ENCODE data around the gene IL18RAP.
A peak's percentile ranks its signal among the peaks of the same experiment; 100 is the strongest.

The IL18RAP gene, protein sequence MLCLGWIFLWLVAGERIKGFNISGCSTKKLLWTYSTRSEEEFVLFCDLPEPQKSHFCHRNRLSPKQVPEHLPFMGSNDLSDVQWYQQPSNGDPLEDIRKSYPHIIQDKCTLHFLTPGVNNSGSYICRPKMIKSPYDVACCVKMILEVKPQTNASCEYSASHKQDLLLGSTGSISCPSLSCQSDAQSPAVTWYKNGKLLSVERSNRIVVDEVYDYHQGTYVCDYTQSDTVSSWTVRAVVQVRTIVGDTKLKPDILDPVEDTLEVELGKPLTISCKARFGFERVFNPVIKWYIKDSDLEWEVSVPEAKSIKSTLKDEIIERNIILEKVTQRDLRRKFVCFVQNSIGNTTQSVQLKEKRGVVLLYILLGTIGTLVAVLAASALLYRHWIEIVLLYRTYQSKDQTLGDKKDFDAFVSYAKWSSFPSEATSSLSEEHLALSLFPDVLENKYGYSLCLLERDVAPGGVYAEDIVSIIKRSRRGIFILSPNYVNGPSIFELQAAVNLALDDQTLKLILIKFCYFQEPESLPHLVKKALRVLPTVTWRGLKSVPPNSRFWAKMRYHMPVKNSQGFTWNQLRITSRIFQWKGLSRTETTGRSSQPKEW

DNA sequence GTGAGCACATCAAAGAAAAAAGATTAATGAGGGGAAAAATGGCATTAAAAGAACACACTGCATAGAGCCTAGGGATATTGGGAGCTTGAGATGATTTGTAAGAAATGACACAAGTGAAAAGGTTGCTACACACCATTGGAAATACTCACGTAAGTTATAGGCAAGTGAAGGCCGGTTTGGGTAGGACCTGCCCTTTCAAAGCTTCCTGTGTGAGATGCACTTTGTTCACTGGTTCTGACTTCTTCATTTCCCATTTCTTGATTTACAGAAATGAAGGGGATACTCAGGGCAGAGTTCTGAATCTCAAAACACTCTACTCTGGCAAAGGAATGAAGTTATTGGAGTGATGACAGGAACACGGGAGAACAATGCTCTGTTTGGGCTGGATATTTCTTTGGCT, at the start of gene IL18RAP:
TSS of gene IL18RAP (plus strand) at position 251 of the 400 bp plus-strand sequence. CDS start at position 369, 118 bp downstream.
- DNase-seq (ENCODE audit: low spot score), result no peak

DNA sequence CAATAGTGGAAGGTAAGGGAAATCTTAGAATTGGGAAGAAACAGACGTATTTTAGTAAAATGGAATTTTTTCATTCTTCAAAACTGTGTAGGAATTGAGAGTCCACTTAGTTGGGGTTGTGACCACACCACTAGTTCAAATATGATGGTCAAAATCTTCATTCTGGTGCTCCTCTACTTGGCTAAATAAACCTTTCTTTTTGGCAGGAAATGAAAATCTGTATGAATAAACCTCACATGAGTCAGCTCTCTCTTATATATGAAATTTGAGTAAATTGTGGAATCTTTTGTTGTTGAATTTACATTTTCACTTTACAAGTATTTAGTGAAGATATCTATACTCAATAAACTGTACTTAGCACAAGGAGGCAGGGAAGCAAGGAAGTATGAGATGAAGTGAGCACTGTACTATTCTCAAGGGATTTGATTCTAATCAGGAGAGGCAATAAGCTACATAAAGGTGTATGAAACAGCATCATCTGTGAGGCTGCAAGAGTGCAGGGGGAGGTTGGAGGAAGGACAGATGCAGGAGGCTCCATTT, 46.8 kb upstream of the IL18RAP start:
- DNase-seq (ENCODE audit: low spot score), result no peak

DNA sequence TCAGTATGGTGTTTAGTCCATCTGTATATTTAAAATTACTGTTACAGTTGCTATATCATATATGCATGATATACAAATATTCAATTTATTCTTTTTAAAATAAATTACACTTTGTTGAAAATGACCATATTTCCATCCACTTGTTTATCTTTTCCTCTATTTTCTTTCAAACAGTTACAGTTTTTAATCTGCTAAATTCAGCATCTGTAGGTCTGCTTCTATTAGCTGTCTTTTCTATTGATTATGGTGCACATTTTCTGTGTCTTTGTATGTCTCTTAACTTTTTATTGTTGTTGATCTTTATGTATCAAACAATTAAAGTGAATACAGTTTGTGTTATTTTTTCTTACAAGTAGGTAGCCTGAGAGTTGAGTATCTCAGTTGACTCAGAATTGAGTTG, 39.2 kb upstream of the IL18RAP start:
- DNase-seq (ENCODE audit: low spot score), result no peak

DNA sequence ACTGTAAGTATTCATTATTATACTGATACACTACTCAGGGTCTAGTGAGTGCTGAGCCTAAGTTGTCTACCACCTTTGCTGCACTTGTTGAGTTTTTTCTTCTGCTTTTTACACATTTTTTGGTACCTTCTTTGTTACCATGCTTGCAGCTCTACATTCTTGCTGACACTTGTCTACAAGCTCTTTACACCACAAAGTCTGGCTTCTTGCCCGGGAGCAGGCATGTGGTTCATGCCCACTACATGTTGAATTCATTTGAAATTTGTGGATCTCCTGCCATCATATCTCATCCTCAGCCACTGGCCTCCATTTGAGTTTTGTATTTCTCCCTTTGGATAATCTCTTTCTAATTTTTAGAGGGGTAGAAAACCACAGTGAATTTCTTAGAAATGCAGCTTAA, 37.4 kb upstream of the IL18RAP start:
- DNase-seq (ENCODE audit: low spot score), result no peak

DNA sequence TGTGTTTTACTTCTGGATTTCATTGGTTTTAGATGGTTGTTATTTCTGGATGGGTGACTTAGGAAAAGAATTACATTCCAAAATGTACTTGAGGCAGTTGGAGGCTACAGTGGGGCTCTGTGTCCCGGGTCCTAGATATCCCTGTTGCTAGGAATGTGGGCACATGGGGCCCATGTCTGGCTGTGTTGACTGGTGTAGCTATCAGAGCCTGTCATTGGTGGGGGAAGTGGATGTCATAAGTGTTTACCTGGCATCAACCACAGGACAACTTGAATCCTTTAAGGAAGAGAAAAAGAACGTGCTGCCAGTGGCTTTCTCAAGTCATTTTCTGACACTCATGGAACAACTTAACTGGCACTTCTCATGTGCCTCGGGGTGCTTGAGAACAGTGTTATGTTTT, 37.0 kb upstream of the IL18RAP start:
- no peak for DNase-seq (ENCODE audit: low spot score)

DNA sequence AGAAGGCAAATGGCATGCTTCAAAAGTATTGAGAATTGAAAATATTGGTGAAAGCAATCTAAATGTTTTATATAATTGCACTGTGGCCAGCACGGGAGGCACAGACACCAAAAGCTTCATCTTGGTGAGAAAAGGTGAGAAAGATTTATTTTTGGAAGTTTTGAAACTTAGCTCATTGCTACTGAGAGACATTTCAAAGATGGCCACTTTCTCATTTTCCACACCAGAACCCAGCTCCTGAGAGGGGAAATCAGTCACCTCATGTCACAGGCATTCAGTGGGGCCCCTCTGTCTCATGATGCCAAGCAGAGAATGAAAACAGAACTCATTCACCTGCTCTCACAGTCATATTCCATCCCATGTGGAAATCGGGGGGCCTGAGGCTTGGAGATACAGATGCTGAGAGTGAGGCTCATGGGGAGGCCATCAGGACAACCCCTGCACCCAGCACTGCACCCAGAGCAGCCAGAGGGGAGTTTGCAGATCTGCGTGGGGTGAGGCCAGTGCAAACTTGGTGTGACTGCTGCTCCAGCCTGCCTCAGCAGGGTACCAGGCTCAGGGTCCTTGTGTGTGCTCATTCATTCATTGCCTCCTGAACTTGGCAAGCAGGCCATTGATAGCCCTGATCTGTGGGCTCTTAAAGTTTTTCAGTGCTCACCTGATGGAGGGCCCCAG, 36.0 kb upstream of the IL18RAP start:
- no peak for DNase-seq (ENCODE audit: low spot score)

DNA sequence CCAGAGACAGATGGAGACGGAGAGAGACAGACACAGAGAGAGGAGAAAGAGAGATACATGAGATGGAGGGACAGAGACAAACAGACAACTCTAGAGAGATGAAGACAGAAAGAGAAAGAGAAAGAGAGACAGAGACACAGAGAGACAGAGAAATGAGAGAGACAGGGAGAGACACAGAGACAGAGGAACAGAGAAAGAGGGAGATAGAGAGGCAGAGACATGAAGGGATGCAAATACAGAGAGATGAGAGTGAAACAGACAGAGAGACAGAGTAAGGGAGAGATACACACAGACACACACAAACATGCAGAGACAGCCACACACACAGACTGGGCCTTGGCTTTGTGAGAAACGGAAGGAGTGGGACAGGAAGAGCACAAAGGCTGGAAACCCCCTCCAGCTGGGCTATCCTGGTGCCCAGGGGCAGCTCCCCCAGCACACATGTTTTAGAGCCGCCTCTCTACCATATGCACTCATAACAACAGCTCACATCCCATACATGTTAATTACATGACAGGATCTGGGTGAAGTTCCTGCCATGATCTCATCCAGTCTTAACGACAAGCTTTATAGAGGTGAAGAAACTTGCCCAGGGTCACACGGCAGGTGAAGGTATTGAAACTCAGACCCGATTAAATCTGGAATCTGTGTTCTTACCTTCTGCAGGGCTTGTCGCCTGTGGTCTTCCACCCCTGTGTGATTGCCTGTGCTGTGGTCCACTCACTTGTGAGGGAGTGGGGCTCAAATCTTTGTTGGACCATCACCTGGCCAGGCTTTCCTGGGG, 35.0 kb upstream of the IL18RAP start:
- DNase-seq (ENCODE audit: low spot score), result no peak

DNA sequence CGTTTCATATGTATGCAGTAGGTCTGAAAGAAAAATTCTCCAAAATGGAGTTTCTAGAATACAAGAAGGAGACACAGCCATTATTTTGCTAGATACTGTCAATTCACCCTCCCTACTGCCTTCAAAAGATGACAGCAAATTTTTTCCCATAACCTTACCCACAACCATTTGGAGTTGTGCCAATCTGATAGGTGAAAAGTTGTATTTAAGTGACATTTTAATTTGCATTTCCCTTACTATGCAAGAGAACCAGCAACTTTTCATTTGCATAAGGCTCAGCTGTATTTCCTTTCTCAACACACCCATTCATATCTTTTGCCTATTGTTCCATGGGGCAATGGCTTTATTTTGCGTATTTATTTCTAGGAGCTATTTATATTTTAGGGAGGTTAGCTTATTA, 31.4 kb upstream of the IL18RAP start:
- DNase-seq (ENCODE audit: low spot score), result no peak

DNA sequence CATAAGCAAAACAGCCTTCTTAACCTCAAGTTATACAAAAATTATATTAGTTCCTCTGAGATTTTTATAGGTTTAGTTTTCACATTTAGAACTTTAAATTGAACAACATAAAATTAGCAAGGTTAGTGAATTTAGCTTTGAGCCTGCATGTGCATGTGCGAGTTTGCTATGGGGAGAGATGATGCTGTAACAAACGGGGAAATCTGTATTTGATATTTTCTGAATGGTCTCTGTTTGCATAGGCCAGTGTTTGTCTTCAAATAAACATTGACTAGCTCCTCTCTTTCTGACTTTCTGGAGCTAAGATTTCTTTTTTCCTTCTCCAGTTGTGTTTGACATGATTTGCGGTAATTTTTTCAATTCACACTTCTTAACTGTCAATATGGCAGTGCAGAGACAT, 30.9 kb upstream of the IL18RAP start:
- no peak for DNase-seq (ENCODE audit: low spot score)

DNA sequence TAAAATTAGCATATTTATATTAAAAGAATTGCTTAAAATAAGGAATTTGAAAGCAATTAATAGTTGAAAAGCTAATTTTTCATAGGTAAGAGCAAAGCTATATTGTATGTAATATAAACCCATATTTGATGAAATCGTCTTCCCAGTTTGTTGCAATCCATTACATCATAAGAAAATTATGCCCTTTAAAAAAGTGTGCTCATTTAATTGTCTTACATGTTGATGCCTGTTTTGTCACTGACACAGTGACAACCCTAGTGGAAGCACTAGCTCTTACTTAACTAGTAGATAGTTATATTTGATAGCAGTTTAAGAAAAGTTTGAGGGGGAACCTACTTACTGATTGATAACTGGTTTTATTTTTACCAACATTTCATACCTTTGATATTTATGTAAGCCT, 30.0 kb upstream of the IL18RAP start:
- DNase-seq (ENCODE audit: low spot score), result no peak

DNA sequence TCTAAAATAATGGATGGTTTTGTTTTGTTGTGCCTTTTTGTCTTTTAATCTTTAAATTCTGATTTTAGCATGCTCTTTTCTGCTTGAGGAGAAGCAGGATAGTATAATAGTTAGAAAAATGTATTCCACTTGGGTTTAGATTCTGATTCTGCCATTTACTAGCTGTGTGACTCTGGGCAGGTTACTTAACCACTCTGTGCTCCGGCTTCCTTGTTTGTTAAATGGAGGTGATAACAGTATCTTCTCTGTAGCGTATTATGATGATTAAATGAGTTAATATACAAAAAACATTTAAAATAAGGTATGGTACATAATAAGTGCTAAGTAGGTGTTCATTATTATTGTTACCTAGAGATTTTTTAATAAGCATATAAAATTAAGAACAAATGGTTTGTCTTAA, 26.9 kb upstream of the IL18RAP start:
- DNase-seq (ENCODE audit: low spot score), result no peak

DNA sequence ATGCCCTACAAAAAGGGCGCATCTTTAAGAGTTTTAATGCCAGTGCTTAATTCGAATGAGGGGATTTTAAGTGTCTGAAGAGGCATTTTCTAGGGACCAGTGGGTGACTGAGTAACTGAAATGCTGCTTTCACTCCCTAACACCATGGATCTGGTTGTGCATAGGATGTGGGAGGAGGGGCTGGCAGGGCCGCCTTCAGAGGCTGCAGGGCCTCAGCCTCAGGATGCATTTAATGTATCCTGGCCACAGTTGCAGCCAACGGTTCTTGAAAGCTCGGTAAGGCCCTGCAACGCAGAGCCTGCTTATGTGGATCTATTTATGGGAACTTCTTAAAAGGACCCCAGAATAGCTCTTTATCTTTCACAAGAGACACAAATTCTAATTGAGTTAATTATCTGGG, 25.8 kb upstream of the IL18RAP start:
- DNase-seq (ENCODE audit: low spot score), result no peak

DNA sequence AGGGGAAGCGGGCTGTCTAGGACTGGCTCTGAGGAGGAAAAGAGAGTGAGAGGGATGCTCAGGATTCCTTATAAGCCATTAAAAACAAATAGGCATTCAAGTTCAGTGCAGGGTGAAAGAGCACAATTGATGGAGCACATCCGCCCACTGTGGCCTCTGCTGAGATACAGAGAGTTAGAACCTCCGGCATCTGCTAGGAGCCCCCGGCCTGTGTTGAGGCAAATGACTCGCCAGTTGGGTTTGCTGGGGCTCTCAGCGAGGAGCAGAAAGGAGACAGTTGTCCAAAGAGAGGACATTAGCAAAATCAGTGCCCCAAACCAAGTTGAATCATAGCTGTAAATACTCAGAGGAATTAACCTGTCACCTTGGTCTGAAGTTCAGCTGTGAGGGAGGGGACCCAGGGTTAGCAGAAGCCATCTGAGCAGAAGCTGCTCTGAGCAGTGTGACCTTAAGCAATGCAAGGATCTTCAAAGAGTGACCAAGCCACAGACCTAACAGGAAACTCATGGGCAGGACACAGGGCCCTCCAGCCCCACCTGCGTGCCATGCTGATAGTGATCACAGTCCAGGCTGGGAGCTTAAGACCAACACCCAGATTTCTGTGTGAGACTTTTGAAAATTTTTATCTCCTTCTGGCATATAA, 23.3 kb upstream of the IL18RAP start:
- peak; percentile 20 for DNase-seq (ENCODE audit: low spot score)

DNA sequence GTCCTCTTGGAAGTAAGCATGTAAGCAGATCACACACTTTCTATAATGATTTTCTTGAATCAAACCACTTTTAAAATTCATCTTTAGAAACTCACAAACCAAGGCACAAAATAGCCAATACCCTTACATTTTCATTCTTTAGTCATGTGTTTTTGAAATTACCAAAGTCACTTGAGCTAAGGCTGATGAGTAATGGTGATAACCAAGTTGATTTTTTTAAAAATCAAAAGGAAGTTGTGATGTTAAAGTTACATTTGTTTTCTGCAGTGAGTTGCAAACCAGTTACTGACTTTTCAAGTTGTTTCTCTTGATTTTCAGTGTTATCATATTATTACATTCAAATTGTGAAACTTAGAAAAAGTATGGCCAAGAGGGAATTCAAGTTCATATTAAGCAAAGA, 21.5 kb upstream of the IL18RAP start:
- no peak for DNase-seq (ENCODE audit: low spot score)

DNA sequence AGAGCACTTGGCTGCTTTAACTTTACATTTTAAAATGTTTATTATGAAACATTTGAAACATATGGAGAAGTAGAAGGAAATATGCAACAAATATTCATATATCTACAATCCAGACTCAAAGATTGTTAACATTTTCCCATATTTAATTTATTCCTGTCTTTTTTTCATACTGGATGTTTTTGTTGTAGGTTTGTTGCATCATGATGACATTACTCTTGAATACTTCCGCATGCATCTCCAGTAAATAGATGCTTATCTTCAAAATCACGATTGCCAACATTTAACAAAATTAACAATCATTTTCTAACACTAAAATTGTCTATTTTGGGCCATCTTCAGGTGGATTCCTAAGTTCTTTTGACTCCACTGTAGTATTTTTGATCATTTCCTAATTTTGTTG, 21.1 kb upstream of the IL18RAP start:
- no peak for DNase-seq (ENCODE audit: low spot score)

DNA sequence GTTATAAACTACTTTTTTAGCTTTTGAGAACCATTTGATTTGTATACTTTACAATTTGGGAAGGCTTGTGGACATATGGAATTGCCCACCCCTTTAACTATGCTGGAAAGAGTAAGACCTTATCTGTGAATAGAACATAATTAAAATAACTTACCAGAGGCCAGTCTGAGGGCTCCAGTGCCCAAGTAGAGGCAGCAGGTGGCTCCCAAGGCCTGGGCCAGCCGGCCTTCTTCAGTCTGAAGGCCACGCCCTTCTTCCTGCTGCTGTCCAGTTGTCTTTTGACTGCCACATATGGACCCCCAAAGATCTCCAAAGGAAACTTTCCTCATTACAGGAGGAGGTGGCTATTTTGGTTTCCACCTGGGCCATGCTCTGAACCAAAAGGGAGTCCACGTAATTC, 12.0 kb upstream of the IL18RAP start:
- DNase-seq (ENCODE audit: low spot score), result no peak

DNA sequence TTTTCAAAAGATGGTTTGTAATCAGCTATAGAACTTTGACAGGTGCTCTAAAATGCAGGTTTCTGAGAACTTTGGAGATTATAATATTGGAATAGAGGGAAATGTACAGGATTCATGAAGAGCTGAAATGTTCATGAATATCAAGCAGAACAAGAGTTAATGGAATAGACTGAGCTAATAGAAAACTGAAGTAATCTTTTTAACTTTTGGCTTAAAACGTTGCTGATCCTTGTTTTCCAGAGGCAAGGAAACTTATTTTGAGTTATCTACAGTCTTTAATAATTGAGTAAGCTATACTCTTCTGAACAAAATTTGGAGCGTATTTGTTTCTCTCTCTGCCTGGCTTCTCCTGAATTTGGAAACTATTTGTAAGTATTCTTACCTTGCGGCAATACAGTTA, 10.8 kb upstream of the IL18RAP start:
- no peak for DNase-seq (ENCODE audit: low spot score)

DNA sequence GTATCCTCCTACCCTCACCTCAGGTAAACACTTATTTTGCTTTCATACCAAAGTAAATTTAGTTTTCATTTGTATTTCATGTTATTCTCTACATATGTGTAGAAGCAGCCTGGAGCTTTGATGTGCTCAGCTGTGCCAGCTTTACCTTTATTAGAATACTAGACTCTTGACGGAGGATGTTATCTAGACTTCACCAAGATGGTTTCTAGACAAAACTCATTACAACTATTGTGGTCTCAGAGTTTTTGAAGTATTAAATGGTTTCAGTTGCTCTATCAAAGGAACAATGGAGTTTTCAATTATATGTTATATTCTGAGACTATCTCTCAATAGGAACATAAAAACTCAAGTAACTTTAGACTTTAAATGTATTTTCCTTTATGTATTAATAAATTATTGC, 5.0 kb upstream of the IL18RAP start:
- DNase-seq (ENCODE audit: low spot score), result no peak

DNA sequence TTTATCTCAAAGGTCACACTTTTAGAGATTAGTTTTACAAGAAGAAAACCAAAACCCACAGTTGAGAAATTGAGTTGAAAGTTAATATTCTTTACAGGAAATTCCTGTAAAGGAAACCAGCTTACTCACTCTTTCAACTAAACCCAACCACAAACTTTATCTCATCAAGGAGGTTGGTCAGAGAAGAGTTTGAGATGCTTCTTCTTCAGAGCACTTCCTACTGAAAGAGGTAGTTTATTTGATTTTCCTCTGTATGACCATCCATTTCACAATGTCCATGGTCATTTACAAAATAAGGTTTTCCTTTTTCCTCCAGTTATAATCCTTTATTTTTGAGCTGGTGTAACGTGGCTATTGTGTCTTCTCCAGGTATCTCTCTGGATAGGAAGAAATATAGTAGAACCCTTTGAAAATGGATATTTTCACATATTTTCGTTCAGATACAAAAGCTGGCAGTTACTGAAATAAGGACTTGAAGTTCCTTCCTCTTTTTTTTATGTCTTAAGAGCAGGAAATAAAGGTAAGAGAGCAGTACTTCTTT, 4.5 kb upstream of the IL18RAP start:
- peak; percentile 18 for DNase-seq (ENCODE audit: low spot score)

DNA sequence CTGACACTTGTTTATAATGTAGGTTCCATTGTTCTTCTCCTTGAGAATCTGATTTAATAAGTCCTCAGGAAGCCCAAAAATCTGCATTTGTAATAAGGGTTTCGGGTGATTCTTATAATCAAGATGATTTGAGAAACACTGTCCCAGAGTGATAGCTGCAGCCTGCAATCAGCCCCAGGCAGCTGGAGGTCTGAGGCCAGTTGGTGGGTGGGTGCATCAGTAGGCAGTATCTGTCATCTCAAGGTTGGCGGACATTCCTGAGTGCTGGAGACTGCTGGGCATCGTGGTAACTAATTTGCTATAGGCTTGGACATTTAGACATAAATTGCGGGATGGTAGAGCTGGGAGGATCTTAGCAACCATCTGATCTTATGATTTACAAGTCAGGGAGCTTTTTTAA, 2.7 kb upstream of the IL18RAP start:
- no peak for DNase-seq (ENCODE audit: low spot score)
